Loucy (cell line): ENCODE measurements around the gene HIP1.

Source experiments
- H2AFZ ChIP-seq: fragments of 200-600 bp; sonication (generic); 2 replicates; pipeline ENCODE4 v1.6.0; 2016; ENCODE audit warnings: antibody characterized with exemption, mild to moderate bottlenecking, low read length, moderate library complexity
- H3F3A ChIP-seq: fragments of 200-600 bp; 2 replicates; pipeline ENCODE4 v1.6.0; 2016; ENCODE audit warnings: antibody characterized with exemption, low read depth, mild to moderate bottlenecking
- H3K27me3 ChIP-seq: fragments of 200-600 bp; sonication (generic); 2 replicates; pipeline ENCODE4 v1.6.1; 2014; ENCODE audit warnings: low read length, mild to moderate bottlenecking; ENCODE audit not compliant: insufficient read depth, poor library complexity, severe bottlenecking
- H3K36me3 ChIP-seq: fragments of 200-600 bp; sonication (generic); 2 replicates; pipeline ENCODE4 v1.6.1; 2016; ENCODE audit warnings: low read length; ENCODE audit not compliant: insufficient read depth
- H3K4me1 ChIP-seq: fragments of 200-600 bp; sonication (generic); 2 replicates; pipeline ENCODE4 v1.5.1; 2014; ENCODE audit warnings: low read length, mild to moderate bottlenecking; ENCODE audit not compliant: insufficient read depth, poor library complexity, severe bottlenecking
- H3K4me2 ChIP-seq: fragments of 200-600 bp; sonication (generic); 2 replicates; pipeline ENCODE4 v1.6.0; 2014; ENCODE audit warnings: antibody characterized with exemption, low read length, low read depth, mild to moderate bottlenecking; ENCODE audit not compliant: poor library complexity, severe bottlenecking
- H3K4me3 ChIP-seq: fragments of 200-600 bp; sonication (generic); 2 replicates; pipeline ENCODE4 v1.5.1; 2014; ENCODE audit warnings: low read length, mild to moderate bottlenecking, mixed read lengths; ENCODE audit not compliant: poor library complexity, severe bottlenecking
- H3K79me2 ChIP-seq: fragments of 200-600 bp; sonication (generic); 2 replicates; pipeline ENCODE4 v1.6.1; 2014; ENCODE audit warnings: low read length; ENCODE audit not compliant: insufficient read depth
- H3K9ac ChIP-seq: fragments of 200-600 bp; sonication (generic); 2 replicates; pipeline ENCODE4 v1.6.0; 2014; ENCODE audit warnings: mild to moderate bottlenecking, low read depth, low read length, moderate library complexity; ENCODE audit not compliant: poor library complexity, severe bottlenecking
- H3K9me2 ChIP-seq: fragments of 200-600 bp; sonication (generic); replicated peaks from 2 replicates; pipeline ENCODE4 v1.6.1; 2016; ENCODE audit warnings: low read depth, low read length, mixed read lengths
- H3K9me3 ChIP-seq: fragments of 200-600 bp; sonication (generic); 2 replicates; pipeline ENCODE4 v1.6.1; 2014; ENCODE audit warnings: mild to moderate bottlenecking, antibody characterized with exemption, low read length, low read depth; ENCODE audit not compliant: insufficient read depth
- H4K20me1 ChIP-seq: fragments of 200-600 bp; sonication (generic); 2 replicates; pipeline ENCODE4 v1.6.0; 2014; ENCODE audit warnings: antibody characterized with exemption, low read length, mild to moderate bottlenecking; ENCODE audit not compliant: insufficient read depth, poor library complexity, severe bottlenecking
- CTCF ChIP-seq: fragments of 200-600 bp; sonication (generic); conservative IDR thresholded peaks from 2 replicates; pipeline ENCODE4 v1.5.1; 2014; ENCODE audit warnings: mild to moderate bottlenecking, antibody characterized with exemption, low read length
- EZH2phosphoT487 ChIP-seq: fragments of 200-600 bp; IDR thresholded peaks from 2 replicates; pipeline ENCODE4 v1.6.1; 2018; ENCODE audit warnings: antibody characterized with exemption, mild to moderate bottlenecking, moderate library complexity, borderline replicate concordance

HIP1 gene

DNA sequence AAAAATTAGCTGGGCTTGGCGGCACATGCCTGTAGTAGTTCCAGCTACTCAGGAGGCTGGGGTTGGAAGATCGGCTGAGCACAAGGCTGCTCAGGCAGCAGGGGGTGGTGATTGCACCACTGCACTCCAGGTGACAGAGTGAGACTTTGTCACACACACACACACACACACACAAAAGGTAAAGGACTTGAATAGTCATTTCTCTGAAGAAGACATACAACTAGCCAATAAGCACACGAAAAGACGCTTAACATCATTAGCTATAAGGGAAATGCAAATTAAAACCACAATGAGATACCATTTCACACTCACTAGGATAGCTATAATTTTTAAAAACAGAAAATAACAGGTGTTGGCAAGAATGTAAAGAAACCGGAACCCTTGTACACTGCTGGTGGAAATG, 48.6 kb downstream of the HIP1 start:
- Histone ChIP-seq H3K9me2 (no peaks in the 10 kb centered on the region), H3K79me2 (no peaks in the 10 kb centered on the region), H3K9ac (no peak overlapping the region), H3K27me3 (no peaks in the 10 kb centered on the region), H3K36me3 (no peaks in the 10 kb centered on the region), H2AFZ (no peak overlapping the region), H3F3A (no peaks in the 10 kb centered on the region), H4K20me1 (no peaks in the 10 kb centered on the region), H3K4me3 (no peak overlapping the region), H3K4me2 (no peak overlapping the region), H3K9me3 (no peaks in the 10 kb centered on the region), H3K4me1 (no peaks in the 10 kb centered on the region)
- no peak for TF ChIP-seq CTCF
- no peak for TF ChIP-seq EZH2phosphoT487

DNA sequence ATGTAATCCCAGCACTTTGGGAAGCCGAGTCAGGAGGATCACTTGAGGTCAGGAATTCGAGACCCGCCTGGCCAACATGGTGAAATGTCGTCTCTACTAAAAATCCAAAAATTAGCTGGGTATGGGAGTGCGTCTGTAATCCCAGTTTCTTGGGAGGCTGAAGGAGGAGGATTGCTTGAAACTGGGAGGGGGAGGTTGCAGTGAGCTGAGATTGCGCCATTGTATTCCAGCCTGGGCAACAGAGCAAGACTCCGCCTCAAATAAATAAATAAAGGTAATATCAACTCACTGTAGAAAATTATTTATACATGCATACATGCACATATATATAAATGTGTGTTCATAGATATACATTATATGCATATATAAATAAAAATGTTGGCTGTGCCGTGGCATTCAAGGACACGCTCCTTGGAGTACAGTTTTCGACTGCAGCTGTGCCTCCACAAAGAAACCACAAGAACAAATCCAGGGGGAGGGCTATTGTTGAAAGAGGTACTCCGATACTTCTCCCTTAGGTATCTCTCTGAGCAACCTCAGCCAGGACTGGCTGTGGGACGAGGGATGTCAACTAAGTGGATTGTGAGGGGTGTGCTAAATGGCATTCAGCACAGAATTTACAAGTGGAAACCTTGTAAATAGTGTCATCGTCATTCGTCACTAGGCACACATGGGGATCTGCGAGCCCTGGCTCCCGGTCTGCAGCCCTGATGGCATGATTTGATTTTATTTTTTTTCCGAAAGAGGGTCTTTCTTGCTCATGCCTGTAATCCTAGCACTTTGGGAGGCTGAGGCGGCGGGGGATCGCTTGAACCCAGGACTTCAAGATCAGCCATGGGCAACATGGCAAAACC, 49.3 kb downstream of the HIP1 start:
- H3K9me3 ChIP-seq = no peaks in the 10 kb centered on the region
- H3K36me3 ChIP-seq = no peaks in the 10 kb centered on the region
- no peak overlapping the region for H3K4me2 ChIP-seq
- TF ChIP-seq CTCF (no peak), EZH2phosphoT487 (no peak)
- H3K79me2 ChIP-seq = no peaks in the 10 kb centered on the region
- H3K27me3 ChIP-seq = no peaks in the 10 kb centered on the region
- H3K4me3 ChIP-seq = no peak overlapping the region
- no peaks in the 10 kb centered on the region for H4K20me1 ChIP-seq
- H3F3A ChIP-seq = no peaks in the 10 kb centered on the region
- no peak overlapping the region for H2AFZ ChIP-seq
- H3K9me2 ChIP-seq = no peaks in the 10 kb centered on the region
- H3K4me1 ChIP-seq = no peaks in the 10 kb centered on the region
- no peak overlapping the region for H3K9ac ChIP-seq

DNA sequence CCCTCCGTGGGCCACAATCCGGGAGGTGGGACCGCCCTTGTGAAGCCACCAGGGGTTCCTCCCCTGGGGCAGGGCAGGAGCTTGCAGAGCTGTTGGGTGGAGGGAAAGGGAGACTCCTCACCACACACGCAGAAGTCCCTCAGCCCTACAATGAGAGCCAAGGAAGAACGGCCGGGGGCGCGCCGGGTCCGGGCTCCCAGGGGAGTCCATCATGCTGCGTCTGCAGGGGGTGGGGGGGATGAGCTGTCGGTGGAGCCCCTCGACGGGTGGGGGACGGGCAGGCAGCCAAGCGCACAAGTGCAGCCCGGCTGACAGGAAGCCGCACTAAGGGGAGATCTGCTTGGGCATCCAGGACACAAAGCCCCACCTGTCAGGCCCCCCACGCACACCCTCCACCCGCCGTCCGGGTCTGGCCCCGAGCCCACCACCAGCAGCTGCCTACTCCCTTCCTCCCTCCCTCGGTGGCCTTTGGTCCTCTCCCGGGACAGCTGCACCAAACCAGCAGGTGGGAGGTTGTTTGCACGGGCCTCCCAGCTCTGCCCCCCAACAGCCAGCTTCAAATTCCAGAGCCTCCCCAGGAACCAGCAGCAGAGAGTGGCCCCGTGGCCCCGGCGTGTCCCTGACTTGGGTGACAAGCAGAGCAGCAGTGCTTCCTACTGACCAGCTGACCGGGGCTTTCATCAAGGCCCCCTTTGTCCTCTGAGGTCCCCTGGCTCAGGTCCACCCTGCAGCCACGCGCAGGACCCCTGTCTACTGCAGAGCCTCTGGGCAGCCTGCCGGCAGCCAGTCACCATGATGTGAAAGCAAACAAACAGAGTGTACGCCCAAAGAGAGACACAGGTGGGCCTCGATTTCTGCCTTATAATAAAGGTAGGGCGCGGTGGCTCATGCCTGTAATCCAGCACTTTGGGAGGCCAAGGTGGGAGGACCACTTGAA, 50.3 kb downstream of the HIP1 start:
- H3K79me2 ChIP-seq = no peaks in the 10 kb centered on the region
- TF ChIP-seq CTCF (no peak), EZH2phosphoT487 (no peak)
- H3K4me2 ChIP-seq = no peak overlapping the region
- H3K9me3 ChIP-seq = no peaks in the 10 kb centered on the region
- H3K4me3 ChIP-seq = no peak overlapping the region
- no peak overlapping the region for H2AFZ ChIP-seq
- no peaks in the 10 kb centered on the region for H3K4me1 ChIP-seq
- H4K20me1 ChIP-seq = no peaks in the 10 kb centered on the region
- no peaks in the 10 kb centered on the region for H3F3A ChIP-seq
- H3K9ac ChIP-seq = no peak overlapping the region
- H3K9me2 ChIP-seq = no peaks in the 10 kb centered on the region
- no peaks in the 10 kb centered on the region for H3K36me3 ChIP-seq
- no peaks in the 10 kb centered on the region for H3K27me3 ChIP-seq
